HepG2 (cell line): ENCODE measurements around the gene PPP2R5B. TPM values are rescaled to one million over a fixed set of nuclear protein-coding genes. Genes with fewer than 3 reads are reported as not detected.
A peak's percentile ranks its signal among the peaks of the same experiment; 100 is the strongest.

ENCODE experiments used
- CAMTA2 ChIP-seq: sonication (generic); formaldehyde crosslinking; IDR thresholded peaks from 2 replicates; pipeline ENCODE4 v1.4.0; 2020; ENCODE audit warnings: mild to moderate bottlenecking, missing genetic modification reagents, borderline replicate concordance
- FOXJ3 ChIP-seq: sonication (generic); formaldehyde crosslinking; IDR thresholded peaks from 2 replicates; pipeline ENCODE4 v1.4.0; 2020; ENCODE audit warnings: missing genetic modification reagents, mild to moderate bottlenecking, borderline replicate concordance
- KDM5A ChIP-seq: fragments of 200-600 bp; sonication (generic); IDR thresholded peaks from 2 replicates; pipeline ENCODE4 v1.7.0; 2018; ENCODE audit warnings: antibody characterized with exemption, mild to moderate bottlenecking, low read length, borderline replicate concordance
- NFIC ChIP-seq: IDR thresholded peaks from 2 replicates; pipeline ENCODE4 v1.6.1; 2012; ENCODE audit warnings: mild to moderate bottlenecking, low read length, inconsistent platforms
- PAX8 ChIP-seq: sonication (generic); formaldehyde crosslinking; IDR thresholded peaks from 2 replicates; pipeline ENCODE4 v1.8.0; 2022; ENCODE audit warnings: mild to moderate bottlenecking, missing genetic modification reagents, borderline replicate concordance
- PHF5A ChIP-seq: IDR thresholded peaks from one replicate; pipeline ENCODE4 v1.6.1; 2018; ENCODE audit warnings: low read depth, missing genetic modification reagents; ENCODE audit not compliant: unreplicated experiment
- RARA ChIP-seq: IDR thresholded peaks from 2 replicates; pipeline ENCODE4 v1.6.1; 2016; ENCODE audit warnings: missing genetic modification reagents, missing compliant biosample characterization
- SNAI1 ChIP-seq: sonication (generic); formaldehyde crosslinking; IDR thresholded peaks from 2 replicates; pipeline ENCODE4 v1.5.0; 2020; ENCODE audit warnings: mild to moderate bottlenecking, missing genetic modification reagents, borderline replicate concordance
- SNAPC2 ChIP-seq: sonication (generic); formaldehyde crosslinking; IDR thresholded peaks from 2 replicates; pipeline ENCODE4 v1.8.1; 2022; ENCODE audit warnings: mild to moderate bottlenecking, missing genetic modification reagents
- ZFYVE20 ChIP-seq: sonication (generic); formaldehyde crosslinking; IDR thresholded peaks from 2 replicates; pipeline ENCODE4 v1.8.0; 2023; ENCODE audit warnings: low read depth, mild to moderate bottlenecking, moderate library complexity, missing genetic modification reagents, borderline replicate concordance
- ZNF337 ChIP-seq: sonication (generic); formaldehyde crosslinking; IDR thresholded peaks from 2 replicates; pipeline ENCODE4 v1.5.1; 2020; ENCODE audit warnings: missing genetic modification reagents, low read depth, mild to moderate bottlenecking, borderline replicate concordance
- ZNF383 ChIP-seq: sonication (generic); formaldehyde crosslinking; IDR thresholded peaks from 2 replicates; pipeline ENCODE4 v1.4.0; 2020; ENCODE audit warnings: missing genetic modification reagents, mild to moderate bottlenecking, borderline replicate concordance
- ZNF550 ChIP-seq: sonication (generic); formaldehyde crosslinking; IDR thresholded peaks from 2 replicates; pipeline ENCODE4 v1.4.0; 2020; ENCODE audit warnings: mild to moderate bottlenecking, missing genetic modification reagents, borderline replicate concordance
- ZNF563 ChIP-seq: sonication (generic); formaldehyde crosslinking; IDR thresholded peaks from 2 replicates; pipeline ENCODE4 v1.8.0; 2022; ENCODE audit warnings: mild to moderate bottlenecking, moderate library complexity, missing genetic modification reagents
- ZNF589 ChIP-seq: sonication (generic); formaldehyde crosslinking; conservative IDR thresholded peaks from 2 replicates; pipeline ENCODE4 v1.8.0; 2022; ENCODE audit warnings: mild to moderate bottlenecking, moderate library complexity, missing genetic modification reagents
- ZNF775 ChIP-seq: sonication (generic); formaldehyde crosslinking; IDR thresholded peaks from 2 replicates; pipeline ENCODE4 v1.4.0; 2020; ENCODE audit warnings: missing genetic modification reagents, mild to moderate bottlenecking, moderate library complexity, borderline replicate concordance
- ZSCAN20 ChIP-seq: sonication (generic); formaldehyde crosslinking; IDR thresholded peaks from 2 replicates; pipeline ENCODE4 v1.4.0; 2020; ENCODE audit warnings: missing genetic modification reagents, mild to moderate bottlenecking, borderline replicate concordance
- polyA plus RNA-seq, 8 experiments: library from polyadenylated mRNA; depleted of rRNA in 3 of 8; stranded (reverse) in 7 of 8; unstranded in 1 of 8; fragments of >200 nt; fragmentation: Illumina TruSeq in 4 of 8; extraction: Trizol in 4 of 8; gene quantifications; 2 replicates each; pipeline versions ENCODE4 v1.2.1 to v1.2.3, GENCODE V29; 2011 to 2016; ENCODE audit warnings: low read depth in 4 of 8, missing spikeins in 1 of 8, mixed read lengths in 1 of 8; ENCODE audit not compliant: insufficient read depth in 1 of 8
- total RNA-seq, 5 experiments: library from RNA; depleted of rRNA; stranded (reverse); fragments of >200 nt; fragmentation: Illumina TruSeq; extraction: Trizol; gene quantifications; 2 replicates each; pipeline ENCODE4 v1.2.3, GENCODE V29; 2016; ENCODE audit warnings: low read depth in 1 of 5
- TF ChIP-seq, protein P1 (sequence below): sonication (generic); formaldehyde crosslinking; IDR thresholded peaks from 2 replicates; pipeline ENCODE4 v1.5.1; 2020; ENCODE audit warnings: missing genetic modification reagents, mild to moderate bottlenecking, borderline replicate concordance
- TF ChIP-seq, protein P2 (sequence below): sonication (generic); formaldehyde crosslinking; IDR thresholded peaks from 2 replicates; pipeline ENCODE4 v1.4.0; 2020; ENCODE audit warnings: missing genetic modification reagents
- TF ChIP-seq, protein P3 (sequence below): sonication (generic); formaldehyde crosslinking; IDR thresholded peaks from 2 replicates; pipeline ENCODE4 v1.4.0; 2020; ENCODE audit warnings: missing genetic modification reagents

Gene PPP2R5B
- total and polyA plus RNA-seq, 2 of the 13 experiments (the other 11 are each of a cell fraction or from before 2014, with no cell fraction given) = 2.3 to 8.3 TPM

DNA sequence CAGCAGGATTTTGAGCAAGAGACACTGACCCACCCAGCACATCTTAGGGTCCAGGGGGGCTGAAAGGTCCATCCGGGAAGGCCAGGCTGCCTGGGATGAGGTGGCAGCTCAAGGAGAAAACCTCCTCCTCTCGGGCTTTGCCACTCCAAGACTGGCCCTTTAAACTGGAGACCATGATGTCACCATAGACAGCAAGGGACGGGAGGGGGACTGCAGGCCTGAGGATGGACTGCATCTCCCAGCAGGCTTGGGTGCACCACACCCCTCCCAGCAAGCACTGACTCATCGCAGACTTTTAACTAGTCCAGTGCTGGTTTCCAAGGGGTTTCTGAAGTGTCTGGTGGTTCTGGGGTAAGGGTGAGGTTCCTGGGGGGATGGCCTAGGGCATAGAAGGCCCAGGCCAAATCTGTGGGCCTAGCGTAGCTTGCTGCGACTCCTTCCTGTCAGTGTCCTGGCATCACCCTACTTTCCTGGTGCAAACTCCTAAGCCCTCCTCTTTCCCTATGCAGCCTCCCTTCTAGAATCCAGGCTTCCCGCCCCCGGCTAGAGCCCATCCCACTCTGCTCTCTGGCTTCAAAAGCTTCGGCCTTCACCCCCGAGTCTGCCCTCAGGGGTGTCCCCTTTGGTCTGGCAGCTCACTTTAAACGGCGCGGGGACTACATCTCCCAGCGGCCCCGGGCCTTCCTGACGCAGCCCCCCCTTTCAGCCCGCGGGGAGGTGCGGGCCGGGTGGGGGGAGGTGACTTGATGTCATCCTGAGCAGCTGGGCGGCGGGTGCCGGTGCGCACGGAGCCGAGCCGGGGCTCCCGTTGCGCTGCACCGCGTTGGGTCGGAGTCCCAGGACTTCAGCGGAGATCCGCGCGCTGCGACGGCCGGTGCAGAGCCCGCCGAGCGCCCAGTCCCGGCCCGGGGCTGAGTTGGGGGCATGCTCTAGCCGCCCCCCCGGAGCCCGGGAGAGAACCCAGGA lies at the start of gene PPP2R5B (continued):
- TF ChIP-seq, protein P1, sequence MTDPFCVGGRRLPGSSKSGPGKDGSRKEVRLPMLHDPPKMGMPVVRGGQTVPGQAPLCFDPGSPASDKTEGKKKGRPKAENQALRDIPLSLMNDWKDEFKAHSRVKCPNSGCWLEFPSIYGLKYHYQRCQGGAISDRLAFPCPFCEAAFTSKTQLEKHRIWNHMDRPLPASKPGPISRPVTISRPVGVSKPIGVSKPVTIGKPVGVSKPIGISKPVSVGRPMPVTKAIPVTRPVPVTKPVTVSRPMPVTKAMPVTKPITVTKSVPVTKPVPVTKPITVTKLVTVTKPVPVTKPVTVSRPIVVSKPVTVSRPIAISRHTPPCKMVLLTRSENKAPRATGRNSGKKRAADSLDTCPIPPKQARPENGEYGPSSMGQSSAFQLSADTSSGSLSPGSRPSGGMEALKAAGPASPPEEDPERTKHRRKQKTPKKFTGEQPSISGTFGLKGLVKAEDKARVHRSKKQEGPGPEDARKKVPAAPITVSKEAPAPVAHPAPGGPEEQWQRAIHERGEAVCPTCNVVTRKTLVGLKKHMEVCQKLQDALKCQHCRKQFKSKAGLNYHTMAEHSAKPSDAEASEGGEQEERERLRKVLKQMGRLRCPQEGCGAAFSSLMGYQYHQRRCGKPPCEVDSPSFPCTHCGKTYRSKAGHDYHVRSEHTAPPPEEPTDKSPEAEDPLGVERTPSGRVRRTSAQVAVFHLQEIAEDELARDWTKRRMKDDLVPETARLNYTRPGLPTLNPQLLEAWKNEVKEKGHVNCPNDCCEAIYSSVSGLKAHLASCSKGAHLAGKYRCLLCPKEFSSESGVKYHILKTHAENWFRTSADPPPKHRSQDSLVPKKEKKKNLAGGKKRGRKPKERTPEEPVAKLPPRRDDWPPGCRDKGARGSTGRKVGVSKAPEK (CRISPR knock-in tag) = no peak
- peak; percentile 12; the same call in 1 of the 2 replicates for TF ChIP-seq RARA (CRISPR knock-in tag)
- no peak for TF ChIP-seq ZFYVE20 (CRISPR knock-in tag)
- no peak for TF ChIP-seq ZNF550 (CRISPR knock-in tag)
- no peak for TF ChIP-seq PAX8
- no peak for TF ChIP-seq ZNF775 (CRISPR knock-in tag)
- TF ChIP-seq NFIC = no peak
- TF ChIP-seq KDM5A = peak; percentile 68; the same call in 1 of the 2 replicates
- TF ChIP-seq, protein P2, sequence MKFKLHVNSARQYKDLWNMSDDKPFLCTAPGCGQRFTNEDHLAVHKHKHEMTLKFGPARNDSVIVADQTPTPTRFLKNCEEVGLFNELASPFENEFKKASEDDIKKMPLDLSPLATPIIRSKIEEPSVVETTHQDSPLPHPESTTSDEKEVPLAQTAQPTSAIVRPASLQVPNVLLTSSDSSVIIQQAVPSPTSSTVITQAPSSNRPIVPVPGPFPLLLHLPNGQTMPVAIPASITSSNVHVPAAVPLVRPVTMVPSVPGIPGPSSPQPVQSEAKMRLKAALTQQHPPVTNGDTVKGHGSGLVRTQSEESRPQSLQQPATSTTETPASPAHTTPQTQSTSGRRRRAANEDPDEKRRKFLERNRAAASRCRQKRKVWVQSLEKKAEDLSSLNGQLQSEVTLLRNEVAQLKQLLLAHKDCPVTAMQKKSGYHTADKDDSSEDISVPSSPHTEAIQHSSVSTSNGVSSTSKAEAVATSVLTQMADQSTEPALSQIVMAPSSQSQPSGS (CRISPR knock-in tag) = peak; percentile 99
- no peak for TF ChIP-seq ZNF337 (CRISPR knock-in tag)
- TF ChIP-seq SNAI1 (CRISPR knock-in tag) = 0 out of 2 replicates have a peak, but pooled peaks have one; percentile 77
- no peak for TF ChIP-seq ZNF589 (CRISPR knock-in tag)
- TF ChIP-seq ZSCAN20 (CRISPR knock-in tag) = no peak
- TF ChIP-seq ZNF563 = peak; percentile 63
- peak; percentile 43; the same call in 1 of the 2 replicates for TF ChIP-seq CAMTA2 (CRISPR knock-in tag)
- no peak for TF ChIP-seq FOXJ3 (CRISPR knock-in tag)
- TF ChIP-seq ZNF383 (CRISPR knock-in tag) = no peak
- no peak for TF ChIP-seq SNAPC2 (CRISPR knock-in tag)
- TF ChIP-seq PHF5A (CRISPR knock-in tag) = no peak
- TF ChIP-seq, protein P3, sequence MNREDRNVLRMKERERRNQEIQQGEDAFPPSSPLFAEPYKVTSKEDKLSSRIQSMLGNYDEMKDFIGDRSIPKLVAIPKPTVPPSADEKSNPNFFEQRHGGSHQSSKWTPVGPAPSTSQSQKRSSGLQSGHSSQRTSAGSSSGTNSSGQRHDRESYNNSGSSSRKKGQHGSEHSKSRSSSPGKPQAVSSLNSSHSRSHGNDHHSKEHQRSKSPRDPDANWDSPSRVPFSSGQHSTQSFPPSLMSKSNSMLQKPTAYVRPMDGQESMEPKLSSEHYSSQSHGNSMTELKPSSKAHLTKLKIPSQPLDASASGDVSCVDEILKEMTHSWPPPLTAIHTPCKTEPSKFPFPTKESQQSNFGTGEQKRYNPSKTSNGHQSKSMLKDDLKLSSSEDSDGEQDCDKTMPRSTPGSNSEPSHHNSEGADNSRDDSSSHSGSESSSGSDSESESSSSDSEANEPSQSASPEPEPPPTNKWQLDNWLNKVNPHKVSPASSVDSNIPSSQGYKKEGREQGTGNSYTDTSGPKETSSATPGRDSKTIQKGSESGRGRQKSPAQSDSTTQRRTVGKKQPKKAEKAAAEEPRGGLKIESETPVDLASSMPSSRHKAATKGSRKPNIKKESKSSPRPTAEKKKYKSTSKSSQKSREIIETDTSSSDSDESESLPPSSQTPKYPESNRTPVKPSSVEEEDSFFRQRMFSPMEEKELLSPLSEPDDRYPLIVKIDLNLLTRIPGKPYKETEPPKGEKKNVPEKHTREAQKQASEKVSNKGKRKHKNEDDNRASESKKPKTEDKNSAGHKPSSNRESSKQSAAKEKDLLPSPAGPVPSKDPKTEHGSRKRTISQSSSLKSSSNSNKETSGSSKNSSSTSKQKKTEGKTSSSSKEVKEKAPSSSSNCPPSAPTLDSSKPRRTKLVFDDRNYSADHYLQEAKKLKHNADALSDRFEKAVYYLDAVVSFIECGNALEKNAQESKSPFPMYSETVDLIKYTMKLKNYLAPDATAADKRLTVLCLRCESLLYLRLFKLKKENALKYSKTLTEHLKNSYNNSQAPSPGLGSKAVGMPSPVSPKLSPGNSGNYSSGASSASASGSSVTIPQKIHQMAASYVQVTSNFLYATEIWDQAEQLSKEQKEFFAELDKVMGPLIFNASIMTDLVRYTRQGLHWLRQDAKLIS (CRISPR knock-in tag) = no peak
